ENCODE measurements around the gene CCDC102A. TPM values are rescaled to one million over a fixed set of nuclear protein-coding genes. Genes with fewer than 3 reads are reported as not detected.
A peak's percentile ranks its signal among the peaks of the same experiment; 100 is the strongest.

CCDC102A gene
- total RNA-seq, 1 donor from 2014 or later, result 6.0 TPM

GRCh38 chr16:57538235-57538721 lies 1.9 kb upstream of the CCDC102A start:
- no peaks in the 10 kb centered on the region for H3K36me3 Mint-ChIP-seq (ENCODE audit: low read depth)
- H3K9me3 Mint-ChIP-seq, result no peaks in the 10 kb centered on the region
- peaks cover 61% of the 10 kb centered on the region for H3K4me1 Mint-ChIP-seq
- no peak for DNase-seq
- intact Hi-C loops (cut with micrococcal nuclease), result loop anchor here (1.0 to 10.0 kb wide), 6 partner anchors 8 to 923 kb away; partner anchors contain the start of genes NUP93, PSME3IP1 and RSPRY1
- H3K27me3 Mint-ChIP-seq, result no peaks in the 10 kb centered on the region
- peak overlapping the region; percentile 84 for H3K4me3 Mint-ChIP-seq
- peak overlapping the region; percentile 93 for H3K27ac Mint-ChIP-seq

- Mint-ChIP-seq H3K4me1 (peaks cover 61% of the 10 kb centered on the region), H3K4me3 (peak overlapping the region; percentile 84), H3K9me3 (no peaks in the 10 kb centered on the region), H3K27me3 (no peaks in the 10 kb centered on the region), H3K36me3 (ENCODE audit: low read depth) (no peaks in the 10 kb centered on the region), H3K27ac (peak overlapping the region; percentile 93)
- intact Hi-C loops (cut with micrococcal nuclease), result loop anchor here (1.0 to 10.0 kb wide), 9 partner anchors 7 to 923 kb away; partner anchors contain the start of genes DOK4, KATNB1, NUP93 and PSME3IP1
- DNase-seq, result peak; percentile 67
Measured at GRCh38 chr16:57537581-57538234, 1.3 kb upstream of the CCDC102A start.

GRCh38 chr16:57537194-57537505 lies 779 bp upstream of the CCDC102A start:
- H3K9me3 Mint-ChIP-seq, result no peaks in the 10 kb centered on the region
- no peak for DNase-seq
- no peaks in the 10 kb centered on the region for H3K27me3 Mint-ChIP-seq
- peak overlapping the region; percentile 93 for H3K27ac Mint-ChIP-seq
- intact Hi-C loops (cut with micrococcal nuclease), result loop anchor here (2.0 to 10.0 kb wide), 7 partner anchors 50 to 922 kb away; partner anchors contain the start of genes DOK4, KATNB1, NUP93 and PSME3IP1
- H3K36me3 Mint-ChIP-seq (ENCODE audit: low read depth), result no peaks in the 10 kb centered on the region
- H3K4me1 Mint-ChIP-seq, result peaks cover 61% of the 10 kb centered on the region
- H3K4me3 Mint-ChIP-seq, result peak overlapping the region; percentile 84

GRCh38 chr16:57535680-57536305 lies 578 bp downstream of the CCDC102A start:
- Mint-ChIP-seq H3K4me3 (peak overlapping the region; percentile 86), H3K4me1 (peaks cover 63% of the 10 kb centered on the region), H3K27ac (peak overlapping the region; percentile 89), H3K9me3 (no peaks in the 10 kb centered on the region), H3K27me3 (no peaks in the 10 kb centered on the region), H3K36me3 (ENCODE audit: low read depth) (no peaks in the 10 kb centered on the region)
- peak; percentile 98 for DNase-seq
- intact Hi-C loops (cut with micrococcal nuclease), result loop anchor here (1.0 to 10.0 kb wide), 8 partner anchors 49 to 921 kb away; partner anchors contain the start of genes DOK4, KATNB1, NUP93 and PSME3IP1

GRCh38 chr16:57534881-57535658 lies 1.3 kb downstream of the CCDC102A start:
- DNase-seq, result peak; percentile 66
- Mint-ChIP-seq H3K4me3 (peak overlapping the region; percentile 86), H3K27me3 (no peaks in the 10 kb centered on the region), H3K27ac (peak overlapping the region; percentile 89), H3K36me3 (ENCODE audit: low read depth) (no peaks in the 10 kb centered on the region), H3K4me1 (peaks cover 68% of the 10 kb centered on the region), H3K9me3 (no peaks in the 10 kb centered on the region)
- intact Hi-C loops (cut with micrococcal nuclease), result loop anchor here (5.0 to 10.0 kb wide), 4 partner anchors 350 to 920 kb away; partner anchors contain the start of genes NUP93, PSME3IP1 and RSPRY1

GRCh38 chr16:57534337-57534880 lies 2.0 kb downstream of the CCDC102A start:
- peaks cover 75% of the 10 kb centered on the region for H3K4me1 Mint-ChIP-seq
- no peak for DNase-seq
- no peaks in the 10 kb centered on the region for H3K27me3 Mint-ChIP-seq
- intact Hi-C loops (cut with micrococcal nuclease), result loop anchor here (10.0 kb wide), 3 partner anchors 350 to 920 kb away; partner anchors contain the start of genes PSME3IP1 and RSPRY1
- H3K9me3 Mint-ChIP-seq, result no peaks in the 10 kb centered on the region
- H3K36me3 Mint-ChIP-seq (ENCODE audit: low read depth), result peaks cover 5% of the 10 kb centered on the region
- H3K4me3 Mint-ChIP-seq, result peak overlapping the region; percentile 40
- H3K27ac Mint-ChIP-seq, result peak overlapping the region; percentile 89

- Mint-ChIP-seq H3K27me3 (no peaks in the 10 kb centered on the region), H3K4me1 (peaks cover 70% of the 10 kb centered on the region), H3K9me3 (no peaks in the 10 kb centered on the region), H3K27ac (peak overlapping the region; percentile 89), H3K4me3 (peak overlapping the region; percentile 40), H3K36me3 (ENCODE audit: low read depth) (peaks cover 5% of the 10 kb centered on the region)
- DNase-seq, result peak; percentile 77
- intact Hi-C loops (cut with micrococcal nuclease), result loop anchor here (10.0 kb wide), 3 partner anchors 349 to 919 kb away; partner anchors contain the start of genes PSME3IP1 and RSPRY1
Measured at GRCh38 chr16:57533431-57534336, 2.7 kb downstream of the CCDC102A start.

GRCh38 chr16:57532266-57532625 lies 4.1 kb downstream of the CCDC102A start:
- DNase-seq, result no peak
- Mint-ChIP-seq H3K27ac (peak overlapping the region; percentile 61), H3K36me3 (ENCODE audit: low read depth) (peaks cover 8% of the 10 kb centered on the region), H3K4me3 (peak overlapping the region; percentile 44), H3K27me3 (no peaks in the 10 kb centered on the region), H3K9me3 (no peaks in the 10 kb centered on the region), H3K4me1 (peaks cover 57% of the 10 kb centered on the region)
- intact Hi-C loops (cut with micrococcal nuclease), result loop anchor here (10.0 kb wide), 3 partner anchors 347 to 917 kb away; partner anchors contain the start of genes PSME3IP1 and RSPRY1

GRCh38 chr16:57531635-57532265 lies 4.6 kb downstream of the CCDC102A start:
- Mint-ChIP-seq H3K9me3 (no peaks in the 10 kb centered on the region), H3K36me3 (ENCODE audit: low read depth) (peaks cover 8% of the 10 kb centered on the region), H3K27me3 (no peaks in the 10 kb centered on the region), H3K4me1 (peaks cover 52% of the 10 kb centered on the region), H3K27ac (peak overlapping the region; percentile 97), H3K4me3 (peak overlapping the region; percentile 84)
- intact Hi-C loops (cut with micrococcal nuclease), result loop anchor here (10.0 kb wide), 3 partner anchors 347 to 917 kb away; partner anchors contain the start of genes PSME3IP1 and RSPRY1
- no peak for DNase-seq

- Mint-ChIP-seq H3K9me3 (no peaks in the 10 kb centered on the region), H3K36me3 (ENCODE audit: low read depth) (peaks cover 8% of the 10 kb centered on the region), H3K27ac (peak overlapping the region; percentile 97), H3K4me3 (peak overlapping the region; percentile 84), H3K4me1 (peaks cover 52% of the 10 kb centered on the region), H3K27me3 (no peaks in the 10 kb centered on the region)
- DNase-seq, result no peak
- intact Hi-C loops (cut with micrococcal nuclease), result loop anchor here (10.0 kb wide), 3 partner anchors 346 to 916 kb away; partner anchors contain the start of genes PSME3IP1 and RSPRY1
Measured at GRCh38 chr16:57531253-57531575, 5.2 kb downstream of the CCDC102A start.

- intact Hi-C loops (cut with micrococcal nuclease), result loop anchor here (1.0 to 10.0 kb wide), 4 partner anchors 8 to 916 kb away; partner anchors contain the start of genes PSME3IP1 and RSPRY1
- no peaks in the 10 kb centered on the region for H3K27me3 Mint-ChIP-seq
- H3K9me3 Mint-ChIP-seq, result no peaks in the 10 kb centered on the region
- peak overlapping the region; percentile 97 for H3K27ac Mint-ChIP-seq
- H3K36me3 Mint-ChIP-seq (ENCODE audit: low read depth), result peaks cover 8% of the 10 kb centered on the region
- peak overlapping the region; percentile 84 for H3K4me3 Mint-ChIP-seq
- DNase-seq, result no peak
- peaks cover 51% of the 10 kb centered on the region for H3K4me1 Mint-ChIP-seq
Measured at GRCh38 chr16:57530522-57531252, 5.7 kb downstream of the CCDC102A start.
